HepG2 (cell line): Measurements from ENCODE around the gene ZNF33A. TPM values are rescaled to one million over a fixed set of nuclear protein-coding genes. Genes with fewer than 3 reads are reported as not detected.

Experiments
- AKAP8 ChIP-seq: sonication (generic); formaldehyde crosslinking; IDR thresholded peaks from 2 replicates; pipeline ENCODE4 v1.5.1; 2020; ENCODE audit warnings: mild to moderate bottlenecking, missing genetic modification reagents
- ATAD3A ChIP-seq: sonication (generic); formaldehyde crosslinking; IDR thresholded peaks from 2 replicates; pipeline ENCODE4 v1.4.0; 2020; ENCODE audit warnings: missing genetic modification reagents
- EHMT2 ChIP-seq: fragments of 200-600 bp; sonication (generic); IDR thresholded peaks from 2 replicates; pipeline ENCODE4 v1.7.0; 2017; ENCODE audit warnings: antibody characterized with exemption, low read depth, low read length, borderline replicate concordance
- GTF2F1 ChIP-seq: fragments of 150-350 bp; IDR thresholded peaks from 2 replicates; pipeline ENCODE4 v1.6.1; 2014; ENCODE audit warnings: low read length
- KDM4B ChIP-seq: sonication (generic); formaldehyde crosslinking; IDR thresholded peaks from 2 replicates; pipeline ENCODE4 v1.4.0; 2020; ENCODE audit warnings: missing genetic modification reagents
- MIXL1 ChIP-seq: IDR thresholded peaks from 2 replicates; pipeline ENCODE4 v1.6.1; 2016
- MTF2 ChIP-seq: sonication (generic); formaldehyde crosslinking; IDR thresholded peaks from 2 replicates; pipeline ENCODE4 v1.5.0; 2020; ENCODE audit warnings: missing genetic modification reagents, borderline replicate concordance
- NONO ChIP-seq, 2 experiments: fragments of 450-650 bp in 1 of 2; sonication (generic) in 1 of 2; formaldehyde crosslinking in 1 of 2; IDR thresholded peaks in 1 of 2; conservative IDR thresholded peaks in 1 of 2; 2 replicates each; pipeline versions ENCODE4 v1.6.1 to v1.8.0; 2017 to 2022; ENCODE audit warnings: mild to moderate bottlenecking in 1 of 2, missing genetic modification reagents in 1 of 2, moderate library complexity in 1 of 2
- RARG ChIP-seq: sonication (generic); formaldehyde crosslinking; IDR thresholded peaks from 2 replicates; pipeline ENCODE4 v1.4.0; 2020; ENCODE audit warnings: low read depth, mild to moderate bottlenecking, missing genetic modification reagents
- RFX3 ChIP-seq: IDR thresholded peaks from 2 replicates; pipeline ENCODE4 v1.6.1; 2016; ENCODE audit warnings: missing biosample characterization, missing genetic modification reagents
- SAP130 ChIP-seq: IDR thresholded peaks from 2 replicates; pipeline ENCODE4 v1.6.1; 2016; ENCODE audit warnings: low read depth
- SNAI1 ChIP-seq: sonication (generic); formaldehyde crosslinking; IDR thresholded peaks from 2 replicates; pipeline ENCODE4 v1.5.0; 2020; ENCODE audit warnings: mild to moderate bottlenecking, missing genetic modification reagents, borderline replicate concordance
- SYNCRIP ChIP-seq: fragments of 200-400 bp; formaldehyde crosslinking; IDR thresholded peaks from 2 replicates; pipeline ENCODE4 v1.6.1; 2018; ENCODE audit warnings: mild to moderate bottlenecking, low read depth, low read length; ENCODE audit not compliant: insufficient read depth
- TSC22D2 ChIP-seq: sonication (generic); formaldehyde crosslinking; IDR thresholded peaks from 2 replicates; pipeline ENCODE4 v1.5.1; 2020; ENCODE audit warnings: missing genetic modification reagents, mild to moderate bottlenecking, borderline replicate concordance
- YY1 ChIP-seq: IDR thresholded peaks from 2 replicates; pipeline ENCODE4 v1.6.1; 2011; ENCODE audit warnings: low read length, low read depth, moderate library complexity, mild to moderate bottlenecking; ENCODE audit not compliant: insufficient read depth, insufficient replicate concordance
- ZNF10 ChIP-seq: sonication (generic); formaldehyde crosslinking; IDR thresholded peaks from 2 replicates; pipeline ENCODE4 v1.4.0; 2020; ENCODE audit warnings: mild to moderate bottlenecking, low read depth, missing genetic modification reagents, borderline replicate concordance
- ZNF484 ChIP-seq: sonication (generic); formaldehyde crosslinking; IDR thresholded peaks from 2 replicates; pipeline ENCODE4 v1.5.1; 2020; ENCODE audit warnings: mild to moderate bottlenecking, low read depth, missing genetic modification reagents, borderline replicate concordance
- ZNF567 ChIP-seq: sonication (generic); formaldehyde crosslinking; IDR thresholded peaks from 2 replicates; pipeline ENCODE4 v1.8.1; 2023; ENCODE audit warnings: mild to moderate bottlenecking, missing genetic modification reagents, borderline replicate concordance
- ZNF616 ChIP-seq: sonication (generic); formaldehyde crosslinking; IDR thresholded peaks from 2 replicates; pipeline ENCODE4 v1.5.0; 2020; ENCODE audit warnings: low read depth, mild to moderate bottlenecking, missing genetic modification reagents
- ZNF629 ChIP-seq: sonication (generic); formaldehyde crosslinking; conservative IDR thresholded peaks from 2 replicates; pipeline ENCODE4 v1.5.0; 2020; ENCODE audit warnings: missing genetic modification reagents
- ZNF749 ChIP-seq: sonication (generic); formaldehyde crosslinking; IDR thresholded peaks from 2 replicates; pipeline ENCODE4 v1.8.0; 2022; ENCODE audit warnings: mild to moderate bottlenecking, missing genetic modification reagents, moderate library complexity, borderline replicate concordance
- ZNF777 ChIP-seq: sonication (generic); formaldehyde crosslinking; IDR thresholded peaks from 2 replicates; pipeline ENCODE4 v1.4.0; 2020; ENCODE audit warnings: missing genetic modification reagents
- ZSCAN21 ChIP-seq: sonication (generic); formaldehyde crosslinking; IDR thresholded peaks from 2 replicates; pipeline ENCODE4 v1.8.0; 2022; ENCODE audit warnings: mild to moderate bottlenecking, missing genetic modification reagents, moderate library complexity, borderline replicate concordance
- polyA plus RNA-seq, 8 experiments: library from polyadenylated mRNA; depleted of rRNA in 3 of 8; stranded (reverse) in 7 of 8; unstranded in 1 of 8; fragments of >200 nt; fragmentation: Illumina TruSeq in 4 of 8; extraction: Trizol in 4 of 8; gene quantifications; 2 replicates each; pipeline versions ENCODE4 v1.2.1 to v1.2.3, GENCODE V29; 2011 to 2016; ENCODE audit warnings: low read depth in 4 of 8, missing spikeins in 1 of 8, mixed read lengths in 1 of 8; ENCODE audit not compliant: insufficient read depth in 1 of 8
- total RNA-seq, 5 experiments: library from RNA; depleted of rRNA; stranded (reverse); fragments of >200 nt; fragmentation: Illumina TruSeq; extraction: Trizol; gene quantifications; 2 replicates each; pipeline ENCODE4 v1.2.3, GENCODE V29; 2016; ENCODE audit warnings: low read depth in 1 of 5
- TF ChIP-seq, protein P1 (sequence below): sonication (generic); formaldehyde crosslinking; IDR thresholded peaks from 2 replicates; pipeline ENCODE4 v1.5.0; 2020; ENCODE audit warnings: missing genetic modification reagents
- TF ChIP-seq, protein P2 (sequence below): sonication (generic); formaldehyde crosslinking; conservative IDR thresholded peaks from 2 replicates; pipeline ENCODE4 v1.8.0; 2022; ENCODE audit warnings: mild to moderate bottlenecking, moderate library complexity, missing genetic modification reagents
- TF ChIP-seq, protein P3 (sequence below): sonication (generic); formaldehyde crosslinking; IDR thresholded peaks from 2 replicates; pipeline ENCODE4 v1.9.0; 2022; ENCODE audit warnings: low read depth, missing genetic modification reagents

ZNF33A gene
- total and polyA plus RNA-seq, 2 of the 13 experiments (the other 11 are each of a cell fraction or from before 2014, with no cell fraction given): 13.1 to 22.5 TPM

DNA sequence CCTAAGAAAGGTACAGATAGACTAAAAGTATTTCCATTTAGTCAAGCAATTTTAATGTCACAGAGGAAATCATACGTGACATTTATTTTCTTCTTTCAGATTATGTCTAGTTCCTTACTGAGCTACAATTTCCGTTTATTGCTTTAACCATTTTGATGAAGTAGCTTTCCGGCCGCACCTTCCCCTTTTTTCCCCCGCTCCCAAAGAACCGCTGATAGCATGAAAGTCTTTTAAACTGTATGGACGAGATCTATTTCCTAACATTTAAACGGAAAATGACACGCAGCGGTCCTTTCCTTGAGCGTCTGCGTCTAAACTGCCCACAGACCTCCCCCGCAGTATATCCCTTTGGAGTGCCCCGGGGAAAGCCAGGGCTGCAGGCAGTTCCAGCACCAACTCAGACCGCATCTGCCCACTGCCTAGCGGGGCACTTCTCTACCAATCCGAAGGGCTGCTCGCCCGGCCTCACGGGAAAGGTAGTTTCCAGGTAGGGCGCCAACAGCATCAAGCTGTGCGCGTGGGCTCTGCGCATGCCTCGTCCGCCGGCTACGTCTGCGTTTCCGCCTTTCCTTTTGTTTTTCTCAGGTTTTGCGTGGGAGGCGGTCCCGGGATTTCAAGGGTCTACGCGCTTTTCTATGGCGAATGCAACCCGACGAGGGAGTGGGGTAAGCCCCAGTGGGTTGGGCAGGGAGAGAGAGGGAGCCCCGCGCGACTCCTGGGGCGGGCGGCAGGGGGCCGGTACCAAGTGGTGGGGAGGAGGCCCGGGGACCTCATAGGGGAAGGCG, at the start of gene ZNF33A (continued):
- TF ChIP-seq, protein P1, sequence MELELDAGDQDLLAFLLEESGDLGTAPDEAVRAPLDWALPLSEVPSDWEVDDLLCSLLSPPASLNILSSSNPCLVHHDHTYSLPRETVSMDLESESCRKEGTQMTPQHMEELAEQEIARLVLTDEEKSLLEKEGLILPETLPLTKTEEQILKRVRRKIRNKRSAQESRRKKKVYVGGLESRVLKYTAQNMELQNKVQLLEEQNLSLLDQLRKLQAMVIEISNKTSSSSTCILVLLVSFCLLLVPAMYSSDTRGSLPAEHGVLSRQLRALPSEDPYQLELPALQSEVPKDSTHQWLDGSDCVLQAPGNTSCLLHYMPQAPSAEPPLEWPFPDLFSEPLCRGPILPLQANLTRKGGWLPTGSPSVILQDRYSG: peak; percentile 4; the same call in 1 of the 2 replicates
- TF ChIP-seq SYNCRIP: no peak
- TF ChIP-seq NONO (IDR thresholded peaks at IDR 0.05): no peak
- no peak; the same call in 1 of the 2 replicates for TF ChIP-seq NONO (CRISPR knock-in tag; conservative IDR thresholded peaks at IDR 0.05)
- TF ChIP-seq SAP130: peak; percentile 50
- no peak; the same call in 1 of the 2 replicates for TF ChIP-seq MTF2 (CRISPR knock-in tag)
- TF ChIP-seq, protein P2, sequence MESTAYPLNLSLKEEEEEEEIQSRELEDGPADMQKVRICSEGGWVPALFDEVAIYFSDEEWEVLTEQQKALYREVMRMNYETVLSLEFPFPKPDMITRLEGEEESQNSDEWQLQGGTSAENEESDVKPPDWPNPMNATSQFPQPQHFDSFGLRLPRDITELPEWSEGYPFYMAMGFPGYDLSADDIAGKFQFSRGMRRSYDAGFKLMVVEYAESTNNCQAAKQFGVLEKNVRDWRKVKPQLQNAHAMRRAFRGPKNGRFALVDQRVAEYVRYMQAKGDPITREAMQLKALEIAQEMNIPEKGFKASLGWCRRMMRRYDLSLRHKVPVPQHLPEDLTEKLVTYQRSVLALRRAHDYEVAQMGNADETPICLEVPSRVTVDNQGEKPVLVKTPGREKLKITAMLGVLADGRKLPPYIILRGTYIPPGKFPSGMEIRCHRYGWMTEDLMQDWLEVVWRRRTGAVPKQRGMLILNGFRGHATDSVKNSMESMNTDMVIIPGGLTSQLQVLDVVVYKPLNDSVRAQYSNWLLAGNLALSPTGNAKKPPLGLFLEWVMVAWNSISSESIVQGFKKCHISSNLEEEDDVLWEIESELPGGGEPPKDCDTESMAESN: no peak; the same call in 1 of the 2 replicates
- no peak for TF ChIP-seq ATAD3A (CRISPR knock-in tag)
- TF ChIP-seq GTF2F1: no peak
- no peak for TF ChIP-seq TSC22D2 (CRISPR knock-in tag)
- 0 out of 2 replicates have a peak, but pooled peaks have one; percentile 40 for TF ChIP-seq ZNF777
- TF ChIP-seq AKAP8 (CRISPR knock-in tag): no peak
- TF ChIP-seq ZSCAN21 (CRISPR knock-in tag): peak; percentile 23; the same call in 1 of the 2 replicates
- TF ChIP-seq EHMT2: no peak
- peak; percentile 33 for TF ChIP-seq YY1
- TF ChIP-seq RFX3 (CRISPR knock-in tag): no peak
- no peak for TF ChIP-seq ZNF567 (CRISPR knock-in tag)
- TF ChIP-seq MIXL1 (CRISPR knock-in tag): no peak
- TF ChIP-seq KDM4B (CRISPR knock-in tag): no peak; the same call in 1 of the 2 replicates
- TF ChIP-seq RARG (CRISPR knock-in tag): no peak
- 0 out of 2 replicates have a peak, but pooled peaks have one; percentile 30 for TF ChIP-seq SNAI1 (CRISPR knock-in tag)
- TF ChIP-seq, protein P3, sequence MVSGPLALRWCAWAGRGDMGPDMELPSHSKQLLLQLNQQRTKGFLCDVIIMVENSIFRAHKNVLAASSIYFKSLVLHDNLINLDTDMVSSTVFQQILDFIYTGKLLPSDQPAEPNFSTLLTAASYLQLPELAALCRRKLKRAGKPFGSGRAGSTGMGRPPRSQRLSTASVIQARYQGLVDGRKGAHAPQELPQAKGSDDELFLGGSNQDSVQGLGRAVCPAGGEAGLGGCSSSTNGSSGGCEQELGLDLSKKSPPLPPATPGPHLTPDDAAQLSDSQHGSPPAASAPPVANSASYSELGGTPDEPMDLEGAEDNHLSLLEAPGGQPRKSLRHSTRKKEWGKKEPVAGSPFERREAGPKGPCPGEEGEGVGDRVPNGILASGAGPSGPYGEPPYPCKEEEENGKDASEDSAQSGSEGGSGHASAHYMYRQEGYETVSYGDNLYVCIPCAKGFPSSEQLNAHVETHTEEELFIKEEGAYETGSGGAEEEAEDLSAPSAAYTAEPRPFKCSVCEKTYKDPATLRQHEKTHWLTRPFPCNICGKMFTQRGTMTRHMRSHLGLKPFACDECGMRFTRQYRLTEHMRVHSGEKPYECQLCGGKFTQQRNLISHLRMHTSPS (CRISPR knock-in tag): peak; percentile 71; the same call in 1 of the 2 replicates
- no peak for TF ChIP-seq ZNF629 (CRISPR knock-in tag)
- TF ChIP-seq ZNF616 (CRISPR knock-in tag): no peak
- no peak for TF ChIP-seq ZNF749 (CRISPR knock-in tag)
- TF ChIP-seq ZNF484 (CRISPR knock-in tag): no peak
- TF ChIP-seq ZNF10: no peak
